ENCODE results near the gene CENPW. TPM values are rescaled to one million over a fixed set of nuclear protein-coding genes. Genes with fewer than 3 reads are reported as not detected.

Gene CENPW
- total and polyA plus RNA-seq, 9 of the 15 experiments (the other 6 are each of a cell fraction or from before 2014, with no cell fraction given), result 48.7 to 285 (median 82.8) TPM

- DNase-seq (ENCODE audit: extremely low read depth in 1 of 4, low spot score in 3 of 4), result no peak
- Histone ChIP-seq H3K27me3 (ENCODE audit: control insufficient read depth in 2 of 2, insufficient read depth in 2 of 2, low read length in 2 of 2) (no peaks in the 10 kb centered on the region), H3K4me3 (no peak overlapping the region), H3K9me3 (replicated peaks; ENCODE audit: control insufficient read depth, insufficient read depth, low read depth, low read length) (no peaks in the 10 kb centered on the region), H2AFZ (ENCODE audit: low read depth, low read length) (no peak overlapping the region), H3K4me1 (replicated peaks in 1 of 2; ENCODE audit: control insufficient read depth in 2 of 2, insufficient read depth in 2 of 2, low read length in 2 of 2) (no peaks in the 10 kb centered on the region), H4K20me1 (replicated peaks; ENCODE audit: control insufficient read depth, insufficient read depth, low read length) (no peaks in the 10 kb centered on the region), H3K9ac (ENCODE audit: insufficient read depth in 1 of 2, low read depth in 2 of 2, low read length in 2 of 2) (no peak overlapping the region), H3K9me1 (ENCODE audit: control insufficient read depth, insufficient read depth, low read length) (no peaks in the 10 kb centered on the region), H3K79me2 (ENCODE audit: control insufficient read depth, insufficient read depth, low read length) (no peaks in the 10 kb centered on the region), H3K36me3 (ENCODE audit: control insufficient read depth, insufficient read depth, low read length) (peaks cover 16% of the 10 kb centered on the region; the same call in 2 of the 3 replicates), H3K27ac (ENCODE audit: extremely low read depth, low read depth, low read length) (no peak overlapping the region), H3K4me2 (ENCODE audit: insufficient read depth, low read length) (no peak overlapping the region)
- intact Hi-C loops (cut with micrococcal nuclease) (no loop called here), in situ Hi-C loops (cut with MboI) (no loop called here)
- no peak for TF ChIP-seq ZNF311 (CRISPR knock-in tag; IDR thresholded peaks at IDR 0.05)
- TF ChIP-seq ZBTB17 (CRISPR knock-in tag; IDR thresholded peaks at IDR 0.05), result no peak
- TF ChIP-seq DEAF1 (CRISPR knock-in tag; IDR thresholded peaks at IDR 0.05), result no peak
- peak; percentile 51 for TF ChIP-seq ZNF507 (tag; conservative IDR thresholded peaks at IDR 0.05)
- ChIA-PET POLR2A (interaction anchor here (0.6 kb wide), 1 partner anchor 690 kb away, joined by 3 read pairs; no protein-coding TSS in a partner anchor), CTCF (ENCODE audit: low intra/inter-chr PET ratio) (no interaction called here)
- no peak for ATAC-seq
- BruUV-seq (replicated peaks), result no TSS peak
- FAIRE-seq, result no peak
Measured at GRCh38 chr6:126352514-126352913, 12.6 kb downstream of the CENPW start.

- H3K27me3 ChIP-seq (ENCODE audit: control insufficient read depth in 2 of 2, insufficient read depth in 2 of 2, low read length in 2 of 2), result no peaks in the 10 kb centered on the region
- POLR2A ChIA-PET, result no interaction called here
- TF ChIP-seq ADNP (tag; IDR thresholded peaks at IDR 0.05), result no peak
- peak in 1 of 2 experiments; percentile 97 for TF ChIP-seq AFF1 (IDR thresholded peaks at IDR 0.05; ENCODE audit: low read depth in 1 of 2, partially characterized antibody in 2 of 2)
Measured at GRCh38 chr6:126356526-126356925, 16.6 kb downstream of the CENPW start.

More at GRCh38 chr6:126356526-126356925, 16.6 kb downstream of the CENPW start:
- DNase-seq (ENCODE audit: extremely low read depth in 1 of 4, low spot score in 3 of 4) (no peak), FAIRE-seq (no peak), ATAC-seq (no peak)
- no peak overlapping the region for H3K27ac ChIP-seq (ENCODE audit: extremely low read depth, low read depth, low read length)
- no peak overlapping the region for H3K4me3 ChIP-seq
- H3K4me1 ChIP-seq (replicated peaks in 1 of 2; ENCODE audit: control insufficient read depth in 2 of 2, insufficient read depth in 2 of 2, low read length in 2 of 2), result no peaks in the 10 kb centered on the region
- H3K9me3 ChIP-seq (replicated peaks; ENCODE audit: control insufficient read depth, insufficient read depth, low read depth, low read length), result no peaks in the 10 kb centered on the region
- H3K9ac ChIP-seq (ENCODE audit: insufficient read depth in 1 of 2, low read depth in 2 of 2, low read length in 2 of 2), result no peak overlapping the region
- no TSS peak for BruUV-seq (replicated peaks)
- intact Hi-C loops (cut with micrococcal nuclease), result loop anchor here (5.0 kb wide), 1 partner anchor 319 kb away; no protein-coding TSS in a partner anchor
- no peaks in the 10 kb centered on the region for H3K9me1 ChIP-seq (ENCODE audit: control insufficient read depth, insufficient read depth, low read length)
- H4K20me1 ChIP-seq (replicated peaks; ENCODE audit: control insufficient read depth, insufficient read depth, low read length), result no peaks in the 10 kb centered on the region
- CTCF ChIA-PET (ENCODE audit: low intra/inter-chr PET ratio), result no interaction called here
- no peak overlapping the region for H3K4me2 ChIP-seq (ENCODE audit: insufficient read depth, low read length)
- in situ Hi-C loops (cut with MboI), result no loop called here
- no peaks in the 10 kb centered on the region for H3K79me2 ChIP-seq (ENCODE audit: control insufficient read depth, insufficient read depth, low read length)
- H3K36me3 ChIP-seq (ENCODE audit: control insufficient read depth, insufficient read depth, low read length), result no peaks in the 10 kb centered on the region
- H2AFZ ChIP-seq (ENCODE audit: low read depth, low read length), result no peak overlapping the region

Data from K562 (cell line).